ENCODE measurements around the gene PLXNA2. TPM values are rescaled to one million over a fixed set of nuclear protein-coding genes. Genes with fewer than 3 reads are reported as not detected.

PLXNA2 gene
- total RNA-seq, 4 donors from 2014 or later: 26.9 to 54.0 (median 46.1) TPM

DNA sequence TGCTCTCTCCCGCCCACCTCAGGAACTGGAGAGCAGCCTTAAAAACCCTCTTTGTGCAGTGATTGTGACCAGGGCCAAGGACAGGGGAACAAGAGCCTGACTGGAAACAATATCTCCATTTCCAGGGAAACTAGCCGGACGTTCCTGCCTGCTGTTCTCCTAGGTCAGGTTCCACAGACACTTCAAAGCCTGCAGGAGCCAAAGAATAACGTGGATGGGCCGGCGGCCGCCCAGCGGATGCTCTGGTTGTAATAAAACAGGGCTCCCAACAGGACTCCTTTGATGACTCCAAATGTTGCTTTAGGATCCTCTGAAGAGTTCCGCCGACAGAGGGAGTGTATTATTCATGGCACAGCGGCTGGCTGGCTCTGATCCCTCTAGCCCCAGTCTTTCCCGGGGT, 162.2 kb downstream of the PLXNA2 start:
- Histone ChIP-seq H3K9me3 (no peaks in the 10 kb centered on the region), H3K27me3 (no peaks in the 10 kb centered on the region), H3K4me3 (no peak overlapping the region), H3K27ac (no peak overlapping the region), H3K36me3 (peaks cover 0 to 98% (median 4%) of the 10 kb centered on the region in 3 donors), H3K4me1 (peaks cover 0 to 20% (median 9%) of the 10 kb centered on the region in 3 donors)
- no peak for DNase-seq
- TF ChIP-seq POLR2A (IDR thresholded peaks at IDR 0.05): no peak
- TF ChIP-seq, protein P1, sequence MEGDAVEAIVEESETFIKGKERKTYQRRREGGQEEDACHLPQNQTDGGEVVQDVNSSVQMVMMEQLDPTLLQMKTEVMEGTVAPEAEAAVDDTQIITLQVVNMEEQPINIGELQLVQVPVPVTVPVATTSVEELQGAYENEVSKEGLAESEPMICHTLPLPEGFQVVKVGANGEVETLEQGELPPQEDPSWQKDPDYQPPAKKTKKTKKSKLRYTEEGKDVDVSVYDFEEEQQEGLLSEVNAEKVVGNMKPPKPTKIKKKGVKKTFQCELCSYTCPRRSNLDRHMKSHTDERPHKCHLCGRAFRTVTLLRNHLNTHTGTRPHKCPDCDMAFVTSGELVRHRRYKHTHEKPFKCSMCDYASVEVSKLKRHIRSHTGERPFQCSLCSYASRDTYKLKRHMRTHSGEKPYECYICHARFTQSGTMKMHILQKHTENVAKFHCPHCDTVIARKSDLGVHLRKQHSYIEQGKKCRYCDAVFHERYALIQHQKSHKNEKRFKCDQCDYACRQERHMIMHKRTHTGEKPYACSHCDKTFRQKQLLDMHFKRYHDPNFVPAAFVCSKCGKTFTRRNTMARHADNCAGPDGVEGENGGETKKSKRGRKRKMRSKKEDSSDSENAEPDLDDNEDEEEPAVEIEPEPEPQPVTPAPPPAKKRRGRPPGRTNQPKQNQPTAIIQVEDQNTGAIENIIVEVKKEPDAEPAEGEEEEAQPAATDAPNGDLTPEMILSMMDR (IDR thresholded peaks at IDR 0.05): no peak
- intact Hi-C loops (cut with DNase I): no loop called here
- WGBS, 2 donors: 73 to 90% methylated on average over 5 to 10 of the region's 12 CpGs

DNA sequence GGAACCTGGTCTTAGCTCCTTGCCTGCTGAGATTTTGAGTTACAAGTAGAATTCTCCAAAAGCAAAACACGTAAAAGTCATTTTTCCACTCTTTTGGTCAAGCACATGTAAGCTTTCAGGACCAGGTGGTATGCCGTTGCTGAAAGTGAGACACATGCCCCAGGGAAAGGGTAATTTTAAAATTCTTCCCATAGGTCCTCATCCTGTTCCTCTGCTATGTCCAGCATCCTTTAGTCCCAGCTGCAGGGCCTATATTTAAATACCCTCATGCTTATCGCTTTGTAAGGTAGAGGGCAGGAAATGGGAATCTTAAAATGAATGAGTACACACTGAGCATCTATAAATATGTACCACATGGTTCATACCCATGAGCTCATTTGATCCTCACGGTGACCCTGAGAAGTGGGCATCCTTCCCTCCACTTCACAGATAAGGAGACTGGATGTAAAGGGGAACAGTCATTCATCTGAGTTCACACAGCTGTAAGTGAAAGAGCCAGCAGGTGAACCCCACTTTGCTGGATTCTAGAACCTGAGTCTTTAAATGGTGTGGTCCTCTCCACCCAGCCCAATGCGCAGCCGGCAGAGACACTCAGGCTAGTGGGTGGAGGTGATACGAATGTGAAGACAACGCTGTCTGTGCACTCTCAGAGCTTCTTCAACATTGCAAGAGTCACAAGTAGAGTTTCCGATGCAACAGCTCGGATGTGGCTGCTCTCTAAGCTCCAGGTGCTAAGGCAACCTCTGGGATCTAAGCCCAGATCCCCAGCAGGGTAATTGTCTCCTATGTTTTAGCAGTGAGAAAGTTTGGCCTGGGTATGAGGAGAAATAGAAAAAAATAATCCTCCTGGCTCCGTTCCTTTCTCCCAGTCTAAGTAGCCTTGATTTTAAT, 163.5 kb downstream of the PLXNA2 start:
- peaks cover 0 to 100% (median 4%) of the 10 kb centered on the region in 3 donors for H3K36me3 ChIP-seq
- 87 to 89% methylated on average over 10 of the region's 11 CpGs for WGBS, 2 donors

DNA sequence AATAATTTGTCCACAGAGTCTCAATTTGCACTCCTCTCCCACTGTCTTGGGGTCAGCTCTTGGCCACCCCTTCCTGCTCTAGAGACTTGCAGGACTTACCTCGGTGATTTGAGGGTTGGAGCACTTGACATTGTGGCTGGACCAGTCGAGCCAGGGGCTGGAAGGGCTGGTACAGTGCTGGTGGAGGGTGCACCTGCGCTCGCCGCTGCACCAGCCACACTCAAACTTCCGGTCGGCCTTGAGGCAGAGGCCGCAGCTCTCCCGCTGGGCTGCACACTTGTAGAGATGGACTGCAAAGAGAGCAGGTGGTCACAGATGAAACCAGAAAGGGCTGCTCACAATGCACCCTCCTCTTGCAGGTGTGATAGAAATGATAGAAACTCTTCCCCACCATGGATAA, 165.0 kb downstream of the PLXNA2 start:
- Histone ChIP-seq H3K4me3 (no peak overlapping the region), H3K36me3 (peaks cover 0 to 100% (median 4%) of the 10 kb centered on the region in 3 donors), H3K4me1 (no peaks in the 10 kb centered on the region), H3K27ac (no peak overlapping the region), H3K27me3 (no peaks in the 10 kb centered on the region), H3K9me3 (no peaks in the 10 kb centered on the region)
- WGBS, 2 donors: 79 to 89% methylated on average over 5 to 9 of the region's 9 CpGs
- no peak for TF ChIP-seq POLR2A (IDR thresholded peaks at IDR 0.05)
- TF ChIP-seq, protein P1 (IDR thresholded peaks at IDR 0.05): no peak
- intact Hi-C loops (cut with DNase I): no loop called here
- DNase-seq: no peak

More for the DNA sequence above, 163.5 kb downstream of the PLXNA2 start:
- intact Hi-C loops (cut with DNase I): no loop called here
- no peaks in the 10 kb centered on the region for H3K27me3 ChIP-seq
- DNase-seq: no peak
- H3K27ac ChIP-seq: no peak overlapping the region
- no peak for TF ChIP-seq POLR2A (IDR thresholded peaks at IDR 0.05)
- TF ChIP-seq, protein P1 (IDR thresholded peaks at IDR 0.05): no peak
- H3K4me3 ChIP-seq: no peak overlapping the region
- H3K9me3 ChIP-seq: no peaks in the 10 kb centered on the region
- H3K4me1 ChIP-seq: peaks cover 0 to 7% (median 5%) of the 10 kb centered on the region in 3 donors

DNA sequence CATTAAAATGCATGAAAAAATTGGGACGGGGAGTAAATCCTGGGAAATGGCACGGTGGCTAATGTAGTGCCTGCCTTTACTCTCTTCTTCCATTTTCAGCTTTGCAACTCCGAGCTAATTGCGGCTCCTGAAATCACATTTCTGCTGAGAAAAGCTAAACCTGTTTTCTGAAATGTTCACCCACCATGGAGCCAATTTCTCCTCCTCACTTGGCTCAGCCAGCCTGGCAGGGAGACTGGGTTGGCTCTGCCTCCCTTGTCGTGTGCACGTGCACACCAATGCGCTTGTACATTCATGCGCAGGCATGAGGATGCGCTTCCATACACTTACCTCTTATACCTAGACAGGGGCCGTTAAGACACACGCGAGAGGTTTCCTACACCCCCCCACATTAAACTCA, 165.4 kb downstream of the PLXNA2 start:
- TF ChIP-seq, protein P1 (IDR thresholded peaks at IDR 0.05): no peak
- TF ChIP-seq POLR2A (IDR thresholded peaks at IDR 0.05): no peak
- Histone ChIP-seq H3K27ac (no peak overlapping the region), H3K9me3 (no peaks in the 10 kb centered on the region), H3K4me1 (no peaks in the 10 kb centered on the region), H3K27me3 (no peaks in the 10 kb centered on the region), H3K4me3 (no peak overlapping the region), H3K36me3 (peaks cover 0 to 100% (median 4%) of the 10 kb centered on the region in 3 donors)
- WGBS, 2 donors: 77 to 85% methylated on average over 12 of the region's 12 CpGs
- no peak for DNase-seq
- intact Hi-C loops (cut with DNase I): no loop called here

Data from esophagus squamous epithelium (tissue), 5 donors.